Stimulated activated CD4-positive, alpha-beta T cell treated with anti-CD3 and anti-CD28 coated beads, Interleukin-4, amount 100 ng/mL, for 4 hours (primary cell): ENCODE results near the gene SIPA1L3.
"Not testable (repeated sequence)": the region's sequence is repeated elsewhere in the genome, so short reads cannot be mapped to it uniquely, and the experiment has no call there.

Source experiments
- DNase-seq, 2 experiments: peaks; one replicate each; pipeline ENCODE4 v3.0.0-alpha.2; 2020

Gene SIPA1L3

DNA sequence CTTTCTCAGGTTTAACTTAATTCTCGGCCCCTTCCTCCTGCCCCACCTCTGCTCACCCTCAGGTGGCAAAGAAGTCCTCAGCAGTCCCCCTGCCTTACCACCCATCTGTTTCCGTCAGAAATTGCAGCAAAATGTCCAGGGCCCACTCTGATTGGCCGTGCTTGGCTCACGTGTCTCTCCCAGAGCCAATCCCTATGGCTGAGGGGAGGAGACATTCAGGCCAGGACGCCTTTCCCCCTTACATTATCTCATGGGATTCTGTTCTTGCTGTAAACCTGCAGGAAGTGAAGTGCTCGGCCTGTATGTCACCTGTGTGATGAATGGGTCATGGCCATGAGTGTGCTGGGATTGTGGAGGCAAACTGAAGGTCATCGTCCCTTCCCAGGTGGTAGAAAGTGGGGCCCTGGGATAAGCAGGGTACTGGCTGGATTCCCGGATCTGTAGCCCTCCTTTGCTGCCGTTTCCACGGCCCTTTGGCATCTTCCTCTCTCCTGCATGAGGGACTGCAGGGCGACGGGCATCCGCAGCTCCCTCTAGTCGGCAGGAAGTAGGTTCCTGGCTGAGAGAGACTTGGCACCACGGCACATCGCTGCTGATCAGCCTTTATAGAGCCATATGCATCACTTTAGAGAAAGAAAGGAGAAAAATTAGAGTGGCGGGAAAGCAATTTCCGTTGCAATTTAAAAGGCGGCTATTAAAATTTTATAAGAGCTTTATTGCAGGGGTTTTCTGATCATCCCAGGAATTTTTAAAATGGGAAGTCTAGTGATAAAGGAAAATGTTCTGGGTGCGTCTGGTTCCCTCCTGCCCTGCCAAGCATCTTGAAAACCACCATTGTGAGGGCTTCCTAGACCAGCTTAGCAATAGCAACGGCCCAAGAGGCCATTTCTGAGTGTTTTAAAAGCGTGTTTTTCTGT lies 118.2 kb downstream of the SIPA1L3 start:
- DNase-seq: no peak

DNA sequence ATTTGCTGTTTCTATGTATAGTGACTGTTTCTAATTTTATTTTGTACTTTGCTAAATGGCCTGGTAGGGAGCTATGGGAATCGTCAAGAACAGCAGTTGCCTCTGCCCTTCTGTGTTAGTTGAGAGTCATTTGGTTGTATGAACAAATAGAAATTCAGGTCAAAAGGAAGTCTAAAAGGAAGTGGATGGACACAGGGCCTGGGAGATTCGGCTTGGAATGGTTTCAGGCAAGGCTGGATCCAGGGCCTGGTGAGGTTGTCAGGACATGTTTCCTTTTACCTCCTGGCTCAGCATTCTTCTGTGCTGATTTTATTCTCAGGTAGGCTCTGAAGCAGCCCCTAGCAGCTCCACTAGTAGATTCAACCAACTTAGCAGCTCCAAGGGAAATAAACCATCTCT lies 118.9 kb downstream of the SIPA1L3 start:
- DNase-seq: no peak

DNA sequence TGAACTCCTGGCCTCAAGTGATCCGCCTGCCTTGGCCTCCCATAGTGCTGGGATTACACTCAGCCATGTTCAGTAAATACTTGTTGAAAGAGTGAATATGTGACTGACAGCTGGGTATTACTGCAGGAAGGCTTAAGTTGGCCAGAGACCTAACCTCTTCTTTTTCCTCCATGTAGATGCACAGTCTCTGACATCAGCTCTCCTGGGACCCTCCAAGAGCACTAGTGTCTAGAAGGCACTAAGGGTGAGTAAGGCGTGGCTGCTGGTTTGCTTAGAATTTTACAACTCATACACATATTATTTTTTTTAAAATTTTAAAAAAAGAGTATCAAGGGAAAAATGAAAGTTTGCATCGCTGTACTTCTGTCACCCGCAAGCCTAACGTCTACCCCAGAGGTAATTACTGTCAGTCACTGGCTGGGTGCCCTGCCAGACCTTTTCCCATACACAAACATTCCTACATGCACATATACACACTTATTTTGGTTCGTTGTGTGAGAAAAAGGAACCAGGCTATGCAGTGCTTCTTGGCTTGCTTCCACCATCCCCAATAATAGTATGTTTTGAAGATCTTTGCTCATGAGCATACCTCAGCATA lies 122.0 kb downstream of the SIPA1L3 start:
- no peak for DNase-seq

DNA sequence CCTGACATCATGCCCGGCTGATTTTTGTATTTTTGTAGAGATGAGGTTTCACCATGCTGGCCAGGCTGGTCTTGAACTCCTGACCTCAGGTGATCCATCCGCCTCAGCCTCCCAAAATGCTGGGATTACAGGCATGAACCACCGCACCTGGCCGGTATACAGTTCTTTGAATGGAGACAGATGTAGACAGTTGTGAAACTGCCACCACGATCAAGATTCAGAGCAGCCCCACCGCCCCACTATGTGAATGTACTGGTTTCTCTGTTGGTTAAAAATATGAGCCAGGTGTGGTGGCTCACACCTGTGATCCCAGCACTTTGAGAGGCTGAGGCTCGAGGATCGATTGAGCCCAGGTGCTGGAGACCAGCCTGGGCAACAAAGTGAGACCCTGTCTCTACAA lies 123.0 kb downstream of the SIPA1L3 start:
- not testable (repeated sequence) for DNase-seq

DNA sequence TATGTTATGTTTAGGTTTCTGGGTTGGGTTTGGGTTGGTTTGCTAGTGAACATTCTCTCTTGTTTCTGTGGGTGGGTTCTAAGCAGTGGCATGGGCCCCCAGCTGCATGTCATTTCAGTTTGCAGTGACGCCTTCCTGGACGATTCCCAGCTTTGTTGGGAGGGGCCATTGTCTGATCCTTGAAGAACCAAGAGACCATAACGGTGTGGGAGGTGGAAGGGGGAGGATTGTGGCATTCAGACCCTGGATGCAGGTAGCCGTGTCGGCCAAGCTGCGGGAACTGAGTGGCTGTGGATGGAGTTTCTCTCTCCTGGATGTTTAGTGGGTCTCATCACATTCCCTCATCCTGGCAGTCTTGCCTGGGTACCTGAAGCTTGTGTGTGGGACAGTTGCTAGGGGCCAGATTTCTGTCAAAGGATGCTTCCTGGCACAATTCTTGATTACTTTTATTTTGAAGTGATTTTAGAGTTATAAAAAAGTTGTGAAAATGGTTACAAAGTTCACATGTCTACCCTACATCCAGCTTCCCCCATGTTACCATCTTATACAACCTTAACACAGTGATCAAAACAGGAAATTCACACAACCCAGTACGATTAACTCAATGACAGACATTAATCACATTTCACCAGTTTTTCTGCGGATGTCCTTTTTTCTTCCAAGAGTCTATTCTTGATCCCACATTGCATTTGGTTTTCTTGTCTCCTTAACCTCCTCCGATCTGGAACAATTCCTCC lies 123.8 kb downstream of the SIPA1L3 start:
- no peak for DNase-seq

DNA sequence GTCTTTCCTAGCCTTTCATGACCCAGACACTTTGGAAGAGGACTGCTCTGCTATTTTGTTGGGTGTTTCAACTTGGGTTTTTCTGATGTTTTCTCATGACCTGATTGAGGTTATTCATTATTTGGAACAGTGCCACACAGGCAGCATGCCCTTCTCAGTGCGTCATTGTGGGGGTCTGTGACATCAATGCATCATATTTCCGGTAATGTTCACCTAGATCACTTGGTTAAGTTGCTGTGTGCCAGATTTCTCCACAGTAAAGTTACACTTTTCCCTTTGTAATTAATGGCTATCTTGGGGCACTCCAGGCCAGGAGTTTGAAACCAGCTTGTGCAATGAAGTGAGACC lies 124.4 kb downstream of the SIPA1L3 start:
- no peak for DNase-seq

DNA sequence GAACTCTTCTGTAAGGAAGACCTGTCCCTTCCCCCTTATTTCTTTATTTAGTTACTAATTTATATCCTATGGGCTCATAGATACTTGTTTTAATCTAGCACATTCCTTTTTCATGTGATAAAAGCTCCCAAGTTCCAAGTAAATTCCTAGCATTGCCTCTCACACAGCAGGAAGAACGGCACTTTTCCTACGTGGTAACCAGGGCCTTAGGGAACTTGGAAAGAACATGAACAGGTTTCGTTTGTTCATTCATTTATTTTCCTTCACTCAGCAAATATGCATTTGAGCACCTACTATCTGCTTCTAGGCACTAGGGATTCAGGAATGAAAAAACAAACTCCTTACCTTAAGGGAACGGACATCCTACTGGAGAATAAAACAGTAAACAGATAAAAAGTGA lies 125.1 kb downstream of the SIPA1L3 start:
- no peak for DNase-seq

DNA sequence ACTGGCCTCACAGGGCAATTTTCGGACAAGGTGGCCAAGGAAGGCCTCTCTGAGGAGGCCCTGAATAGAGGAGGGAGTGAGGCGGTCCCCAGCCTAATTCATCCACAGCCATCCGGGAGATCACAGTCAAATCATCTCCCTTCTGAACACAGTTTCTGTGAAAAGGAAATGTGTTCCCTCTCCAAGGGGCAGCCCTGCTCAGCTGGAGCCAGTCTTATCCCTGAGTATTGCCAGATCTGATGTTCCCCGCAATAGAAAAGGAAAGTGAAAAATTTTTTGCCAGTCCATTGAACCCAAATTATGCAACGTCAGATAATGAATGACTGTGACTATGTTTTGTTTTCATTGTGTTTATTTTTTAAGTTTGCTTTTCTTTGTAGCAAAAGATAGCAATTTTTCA lies 125.9 kb downstream of the SIPA1L3 start:
- no peak for DNase-seq

DNA sequence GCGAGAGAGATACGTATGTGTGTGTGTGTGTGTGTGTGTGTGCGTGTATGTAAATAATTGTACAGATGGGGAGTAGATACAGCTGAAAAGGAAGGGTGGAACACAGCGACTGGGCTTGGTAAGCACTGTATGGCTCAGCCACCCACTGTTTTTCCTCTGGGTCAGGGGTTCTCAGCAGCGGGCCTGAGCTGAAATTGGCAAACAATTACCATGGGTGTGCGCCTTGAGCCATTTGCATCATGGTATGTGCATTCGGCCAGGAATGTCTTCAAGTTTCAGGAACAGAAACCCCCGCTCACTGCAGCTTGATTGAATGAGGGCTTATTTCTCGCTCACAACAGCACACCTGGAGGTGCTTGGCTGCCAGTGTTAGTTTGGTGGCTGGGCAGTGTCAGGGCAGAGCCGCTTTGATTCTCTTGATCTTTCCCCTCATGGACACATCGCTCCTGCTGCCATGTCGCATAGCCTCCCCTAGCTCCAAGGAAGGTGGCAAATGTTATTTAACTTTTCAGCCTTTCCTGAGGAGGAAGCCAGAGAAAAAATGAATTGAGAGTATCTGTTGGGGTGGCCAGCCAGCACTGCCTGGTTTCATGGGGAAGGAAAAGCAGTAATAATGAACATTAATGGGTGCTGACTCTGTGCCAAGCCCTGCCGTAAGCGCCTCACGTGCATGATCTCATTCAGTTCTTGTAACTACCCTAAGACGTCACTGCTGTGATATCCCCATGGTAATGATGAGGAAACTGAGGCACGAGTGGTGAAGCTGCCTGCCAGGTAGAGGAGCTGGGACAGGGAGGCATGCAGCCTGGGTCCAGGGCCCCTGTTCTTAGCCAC lies 126.9 kb downstream of the SIPA1L3 start:
- DNase-seq: no peak

DNA sequence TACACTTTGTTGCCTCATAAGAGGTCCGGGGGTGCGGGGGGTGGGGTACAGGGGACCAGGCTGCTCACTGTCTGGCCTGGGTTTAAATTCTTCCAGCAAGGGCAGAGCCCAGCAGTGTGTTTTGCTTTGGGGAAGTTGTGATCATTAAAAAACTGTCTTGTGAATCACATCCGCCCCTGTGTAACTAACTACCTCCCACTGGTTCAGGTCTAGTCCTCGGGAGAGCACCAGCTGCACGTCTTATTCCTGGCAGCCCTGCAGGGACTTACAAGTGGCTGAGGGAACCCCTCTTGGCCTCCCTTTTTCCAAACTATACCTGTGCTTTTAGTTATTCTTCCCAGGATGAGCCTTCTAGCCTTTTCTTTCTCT lies 127.5 kb downstream of the SIPA1L3 start:
- no peak for DNase-seq

DNA sequence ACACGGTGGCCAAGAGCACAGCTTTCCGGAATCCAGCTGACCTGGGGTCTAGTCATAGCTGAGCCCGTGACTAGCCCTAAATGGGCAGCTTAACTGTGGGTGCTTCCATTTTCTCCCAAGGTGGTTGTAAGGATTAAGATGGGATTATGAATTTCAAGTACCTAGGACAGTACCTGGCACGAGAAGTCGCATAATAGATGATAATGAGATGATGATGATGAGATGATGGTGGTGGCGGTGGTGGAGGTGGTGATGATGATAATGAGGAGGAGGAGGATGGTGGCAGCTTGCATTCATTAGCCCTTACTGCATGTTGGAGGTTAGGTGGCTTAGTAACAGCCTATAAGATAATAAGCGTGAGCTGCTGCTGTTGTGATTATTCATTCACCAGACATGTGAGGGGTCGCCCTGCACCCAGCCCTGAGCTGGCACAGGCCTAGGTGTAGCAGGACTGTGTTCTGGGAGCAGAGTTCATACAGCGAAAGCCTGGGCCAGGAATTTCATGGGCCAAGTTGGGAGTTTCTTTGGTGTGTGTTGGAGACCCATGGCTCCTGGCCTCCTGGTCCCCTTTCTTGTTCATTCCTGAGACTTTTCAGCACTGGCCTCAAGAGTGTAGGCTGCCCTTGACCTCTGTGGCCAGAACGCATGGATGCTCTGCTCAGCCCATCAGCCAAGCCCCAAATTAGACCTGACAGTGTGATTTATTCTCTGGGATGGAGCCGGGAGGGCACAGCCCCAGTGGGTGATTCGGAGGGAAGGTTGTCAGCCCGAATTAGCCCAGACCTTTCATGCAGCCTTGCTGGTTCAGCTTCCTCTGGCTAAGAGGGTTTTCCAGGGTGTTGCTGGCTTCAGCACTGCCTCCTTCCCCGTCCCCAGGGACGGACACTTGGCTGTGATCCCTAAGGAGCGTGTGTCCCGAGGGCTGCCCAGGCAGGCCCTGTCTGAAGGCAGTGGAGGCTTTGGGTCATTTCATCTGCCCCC lies 128.8 kb downstream of the SIPA1L3 start:
- no peak for DNase-seq

DNA sequence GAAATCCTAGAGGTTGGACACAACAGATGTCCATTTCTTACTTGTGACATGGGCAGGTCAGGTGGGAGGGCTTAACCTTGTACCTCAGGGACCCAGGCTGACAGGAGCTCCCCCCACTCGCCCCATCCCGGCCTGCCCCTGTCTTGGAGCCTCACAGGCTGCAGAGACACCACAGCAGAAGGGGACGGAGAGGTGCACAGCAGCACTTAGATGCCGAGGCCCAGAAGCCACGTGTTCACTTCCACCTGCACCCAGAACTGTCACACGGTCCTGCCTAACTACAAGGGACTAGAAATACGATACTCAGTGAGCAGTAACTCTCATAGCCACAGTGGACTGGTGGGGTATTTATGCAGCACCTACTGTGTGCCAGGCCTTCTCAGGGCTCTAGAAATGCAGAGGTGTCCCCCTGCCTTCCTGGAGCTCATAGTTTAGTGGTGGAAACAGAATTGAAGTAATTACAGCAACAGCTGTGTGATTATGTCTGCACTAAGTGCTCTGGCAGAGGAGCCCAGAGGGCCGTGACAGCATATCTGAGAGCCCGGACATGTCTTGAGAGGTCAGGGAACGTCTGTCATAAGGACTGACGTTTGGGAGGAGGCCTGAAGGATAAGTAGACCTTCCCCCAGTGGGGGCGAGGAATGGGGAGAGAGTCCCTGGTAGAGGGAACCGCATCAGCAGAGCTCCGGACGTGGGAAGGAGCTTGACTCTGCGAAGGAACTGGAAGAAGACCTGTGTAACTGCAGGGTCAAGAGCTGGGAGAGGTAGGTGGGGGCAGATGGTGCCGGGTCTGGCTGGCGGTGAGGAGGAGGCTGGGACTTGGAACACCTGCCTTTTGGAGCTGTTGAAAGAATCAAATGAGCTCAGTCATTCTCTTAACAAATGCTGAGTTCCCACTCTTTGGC lies 130.0 kb downstream of the SIPA1L3 start:
- no peak for DNase-seq

DNA sequence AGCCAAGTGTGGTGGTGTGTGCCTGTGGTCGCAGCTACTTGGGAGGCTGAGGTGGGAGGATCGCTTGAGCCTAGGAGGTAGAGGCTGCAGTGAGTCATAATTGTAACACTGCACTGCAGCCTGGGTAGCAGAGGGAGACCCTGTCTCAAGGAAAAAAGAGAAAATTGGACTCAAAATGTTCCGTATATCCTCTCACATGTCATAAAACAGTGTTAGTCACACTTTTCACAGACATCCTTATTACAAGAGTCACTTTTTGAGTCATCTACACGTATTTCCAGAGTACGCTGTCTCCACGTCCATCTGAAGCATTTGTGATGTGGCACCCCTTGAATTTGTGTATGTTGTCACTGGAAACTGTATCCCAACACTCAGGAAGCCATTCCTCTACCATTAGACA lies 133.0 kb downstream of the SIPA1L3 start:
- no peak for DNase-seq

DNA sequence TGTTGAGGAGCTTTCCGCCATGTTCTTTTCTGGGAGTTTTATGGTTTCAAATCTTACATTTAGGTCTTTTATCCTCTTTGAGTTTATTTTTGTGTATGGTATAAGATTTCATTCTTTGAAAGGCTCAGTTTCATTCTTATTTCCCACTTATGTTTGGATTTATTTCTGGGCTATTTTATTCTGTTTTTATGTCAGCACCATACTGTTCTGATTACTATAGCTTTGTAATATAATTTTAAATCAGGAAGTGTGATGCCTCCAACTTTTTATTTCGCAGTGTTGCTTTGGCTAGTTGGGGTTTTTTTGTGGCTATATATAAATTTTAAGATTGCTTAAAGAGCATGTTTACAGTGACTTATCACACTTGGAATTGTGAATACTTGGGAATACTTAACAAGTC lies 135.1 kb downstream of the SIPA1L3 start:
- DNase-seq: no peak

DNA sequence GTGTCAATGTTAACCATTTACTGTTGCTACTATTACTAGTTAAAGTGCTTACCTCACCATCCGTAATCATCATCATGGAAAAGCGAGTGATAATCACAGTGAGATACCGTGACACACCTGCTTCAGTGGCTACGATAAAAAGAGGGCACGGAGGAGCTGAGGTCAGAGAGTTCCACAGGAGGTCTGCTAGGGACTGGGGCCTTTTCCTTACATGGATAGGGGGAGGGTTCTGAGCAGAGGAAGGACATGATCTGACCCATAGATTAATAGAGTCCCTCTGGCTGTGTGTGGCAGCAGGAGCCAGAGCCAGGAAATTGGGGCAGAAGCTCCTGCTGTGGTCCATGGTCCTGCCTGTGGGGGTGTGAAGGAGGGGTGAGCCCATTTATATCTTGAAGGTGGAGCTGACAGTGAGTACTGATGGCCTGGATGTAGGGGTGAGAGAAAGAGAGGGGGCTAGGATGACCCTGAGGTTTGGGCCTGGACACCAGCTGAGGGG lies 136.7 kb downstream of the SIPA1L3 start:
- DNase-seq: no peak

DNA sequence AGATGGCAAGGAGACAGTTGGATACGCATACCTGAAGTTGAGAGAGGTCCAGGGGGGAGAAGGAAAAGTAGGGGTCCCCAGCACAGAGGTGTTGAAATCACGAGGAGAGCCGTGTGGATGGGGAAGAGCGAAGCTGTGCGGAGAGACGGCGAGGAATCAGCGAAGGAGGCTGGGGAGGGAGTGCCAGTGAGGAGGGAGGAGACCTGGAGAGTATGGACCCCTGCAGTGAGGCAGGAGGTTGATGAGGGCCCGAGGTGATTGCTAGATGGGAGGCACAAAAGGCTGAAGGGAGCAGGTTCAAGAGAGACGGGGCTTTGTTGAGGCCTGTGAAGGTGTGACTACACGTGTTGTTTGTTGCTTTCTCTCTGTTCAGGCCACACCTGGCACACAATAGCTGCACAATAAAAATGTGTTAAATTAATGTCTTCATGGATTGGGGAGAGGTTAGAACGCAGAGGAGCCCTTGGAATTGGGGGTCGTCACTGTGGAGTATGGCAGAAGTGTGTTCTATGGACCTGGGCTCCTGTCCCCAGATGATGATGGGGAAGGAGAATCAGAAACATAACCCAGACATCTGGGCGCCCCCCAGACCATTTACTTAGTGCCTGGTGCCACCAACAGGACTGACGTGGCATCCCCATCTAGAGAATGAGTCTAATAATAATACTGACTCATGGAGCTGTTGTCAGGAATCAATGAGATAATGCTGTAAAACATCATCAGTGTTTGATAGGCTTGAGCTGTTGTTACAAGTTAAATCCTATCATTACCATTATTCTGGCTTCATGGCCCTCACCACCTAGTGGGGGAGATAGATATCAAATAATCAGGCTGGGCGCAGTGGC lies 137.5 kb downstream of the SIPA1L3 start:
- no peak for DNase-seq

DNA sequence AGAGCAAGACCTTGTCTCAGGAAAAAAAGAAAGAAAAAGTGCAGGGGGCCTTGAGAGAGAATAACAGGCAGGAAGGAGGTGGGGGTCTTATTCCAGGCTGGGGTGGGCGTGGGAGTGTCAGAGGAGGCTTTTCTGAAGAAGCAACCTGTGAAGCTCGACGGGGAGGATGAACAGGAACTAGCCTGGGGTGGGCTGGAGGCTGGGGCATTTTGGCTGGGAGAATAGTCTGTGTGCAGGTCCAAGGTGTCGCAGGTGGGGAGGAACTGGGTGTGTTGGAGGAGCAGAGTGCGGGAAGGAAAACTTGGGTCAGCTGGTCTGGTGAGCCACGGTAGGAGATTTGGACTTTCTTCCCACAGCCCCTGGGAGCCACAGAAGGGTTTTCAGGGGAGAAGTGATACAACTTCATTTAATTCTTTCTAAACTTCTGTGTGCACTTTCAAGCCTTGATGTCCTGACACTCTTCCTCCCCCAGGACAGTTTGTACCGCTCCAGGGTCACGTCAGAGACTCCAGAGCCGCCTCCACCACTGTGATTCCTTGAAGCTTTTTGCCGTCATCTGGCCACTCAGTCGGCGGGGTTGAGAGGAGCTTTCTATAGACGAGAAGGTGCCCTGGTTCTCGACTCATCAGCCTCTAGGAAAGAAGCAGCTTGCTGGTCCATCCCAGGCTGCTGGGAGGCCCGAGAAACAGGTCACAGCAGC lies 138.7 kb downstream of the SIPA1L3 start:
- DNase-seq: no peak

DNA sequence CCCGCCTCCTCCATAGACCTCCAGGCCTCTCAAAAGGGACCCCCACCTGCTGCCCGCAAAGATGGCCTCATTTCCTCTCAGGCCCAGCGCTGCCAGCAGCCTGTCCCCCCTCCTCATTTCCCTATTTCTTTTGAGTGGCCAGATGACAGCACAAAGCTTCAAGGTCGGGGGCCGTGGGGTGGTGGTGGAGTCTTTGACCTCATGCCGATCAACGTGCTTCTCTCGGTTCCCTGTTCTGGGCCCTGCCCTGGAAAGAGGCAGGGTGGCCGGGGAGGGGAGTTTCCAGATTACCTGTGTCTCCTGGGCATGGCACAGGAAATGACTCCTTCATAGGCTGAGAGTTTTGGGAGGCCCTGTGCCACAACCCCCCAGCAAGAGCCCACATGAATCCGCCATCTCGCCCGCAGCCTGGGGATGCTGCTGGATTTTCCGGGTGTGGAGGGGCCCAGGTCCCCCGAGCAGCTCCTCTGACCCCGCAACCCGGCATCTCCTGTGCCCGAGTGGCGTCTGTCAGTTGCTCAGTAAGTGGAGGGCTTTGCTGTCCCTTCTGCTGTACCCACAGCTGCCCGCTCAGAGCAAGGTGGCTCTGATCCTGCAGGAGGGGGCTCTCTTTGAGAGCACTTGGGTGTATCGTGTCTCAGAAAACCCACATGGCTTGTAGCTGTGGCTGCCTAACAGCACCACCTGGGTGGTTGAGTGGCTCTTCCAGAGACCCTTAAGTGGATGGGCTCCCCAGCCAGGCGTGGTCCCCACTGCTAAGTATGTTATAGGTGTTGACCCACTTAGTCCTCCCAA lies 139.4 kb downstream of the SIPA1L3 start:
- no peak for DNase-seq
